Kidney capillary endothelial cell (primary cell): ENCODE results near the gene CCBE1.

ENCODE experiments used
- DNase-seq: peaks from one replicate; pipeline ENCODE4 v3.0.0-alpha.2; 2018; ENCODE audit warnings: low spot score

CCBE1 gene

DNA sequence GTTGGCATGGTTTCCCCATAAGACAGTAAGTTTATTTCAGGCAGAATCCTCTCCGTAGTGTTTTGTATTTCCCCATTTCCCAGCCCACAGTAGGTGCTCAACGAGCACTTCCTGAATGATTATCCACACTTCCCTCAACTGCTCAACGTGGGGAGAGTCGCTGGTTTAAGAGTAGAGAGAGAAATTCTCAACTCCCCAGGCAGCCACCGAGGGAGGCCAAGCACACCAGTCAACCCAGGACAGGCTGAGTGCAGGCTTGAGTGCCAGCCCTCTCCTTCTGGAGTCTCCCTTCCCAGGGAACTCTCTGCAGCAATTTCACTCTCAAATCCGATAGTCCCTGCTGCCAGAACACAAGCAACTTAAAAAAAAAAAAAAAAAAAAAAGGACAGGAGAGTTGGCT lies 246.2 kb downstream of the CCBE1 start:
- no peak for DNase-seq

DNA sequence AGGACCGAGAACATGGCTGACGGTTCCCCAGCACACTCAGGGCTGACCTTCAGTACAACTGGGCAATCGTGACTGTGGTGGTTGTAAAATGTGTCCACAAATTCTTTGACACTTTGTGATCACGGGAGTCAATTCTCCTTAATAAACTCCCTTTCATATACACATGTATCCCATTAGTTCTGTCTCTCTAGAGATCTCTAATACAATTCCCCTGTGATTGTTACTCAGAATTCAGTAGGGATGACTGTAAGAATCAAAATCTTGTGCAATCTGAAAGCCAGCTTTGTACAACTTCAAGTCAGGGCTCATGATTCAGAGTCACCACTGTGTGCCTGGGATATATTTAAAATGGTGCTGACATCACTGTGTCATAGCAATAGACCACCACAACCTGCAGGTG lies 248.7 kb downstream of the CCBE1 start:
- no peak for DNase-seq

GRCh38 chr18:59446012-59446411 lies 251.2 kb downstream of the CCBE1 start:
- DNase-seq = no peak

- no peak for DNase-seq
These were observed 259.2 kb downstream of the CCBE1 start for GRCh38 chr18:59437851-59438569.

DNA sequence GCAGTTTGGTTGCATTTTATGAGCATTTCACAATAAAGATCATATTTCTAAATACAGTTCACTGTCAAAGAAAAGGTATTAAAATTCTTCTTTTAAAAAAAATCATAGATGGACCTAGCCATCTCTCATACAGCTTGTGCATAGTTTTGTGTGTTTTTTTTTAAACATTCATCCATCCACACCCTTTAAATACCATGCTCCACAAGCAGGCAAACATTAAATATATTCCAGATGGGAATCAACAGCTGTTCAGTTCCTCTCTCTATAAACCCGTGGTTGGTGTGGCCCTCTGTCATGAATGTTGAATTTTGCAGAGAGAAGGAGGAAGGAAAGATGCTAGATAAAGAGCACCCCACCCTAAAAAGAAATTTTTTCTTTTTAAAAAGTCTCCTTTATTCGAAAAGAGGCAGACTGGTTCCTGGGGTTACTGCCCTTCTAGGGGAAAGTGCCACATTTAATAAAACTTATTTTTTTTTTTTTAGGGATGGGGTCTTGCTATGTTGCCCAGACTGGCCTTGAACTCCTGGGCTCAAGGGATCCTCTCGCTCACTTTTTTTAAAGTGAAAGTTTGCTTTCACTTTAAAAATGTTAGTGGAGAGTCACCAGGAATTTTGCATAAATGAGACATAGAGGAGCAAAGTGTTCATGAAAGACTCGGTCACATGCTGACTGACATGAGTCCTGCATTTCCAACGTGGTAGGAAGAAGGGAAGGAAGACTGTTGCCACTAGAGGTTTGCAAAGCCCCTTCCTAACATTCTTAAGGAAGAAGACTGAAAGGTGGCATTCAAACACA lies 264.2 kb downstream of the CCBE1 start:
- DNase-seq = no peak

- no peak for DNase-seq
These were observed 266.1 kb downstream of the CCBE1 start for GRCh38 chr18:59431131-59431530.

DNA sequence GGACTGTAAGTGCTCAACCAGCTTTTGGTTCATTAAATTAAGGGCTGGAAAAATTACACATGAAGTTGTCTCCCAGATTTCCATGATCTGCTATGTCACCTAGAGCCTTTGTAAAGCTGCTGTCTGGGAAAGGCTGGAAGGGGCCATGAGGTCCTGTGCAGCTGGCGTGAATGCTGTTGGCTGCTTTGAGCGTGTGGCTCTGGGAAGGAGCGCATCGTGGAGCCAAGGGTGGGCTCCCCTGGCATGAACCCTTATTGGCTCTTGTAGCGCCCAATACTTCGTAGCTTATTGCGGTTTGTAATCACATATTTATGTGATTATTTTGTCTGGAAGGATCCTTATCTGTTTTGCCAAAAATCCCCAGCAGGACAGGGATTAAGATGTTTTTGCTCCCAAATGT lies 267.6 kb downstream of the CCBE1 start:
- DNase-seq = no peak

GRCh38 chr18:59428018-59428417 lies 269.2 kb downstream of the CCBE1 start:
- no peak for DNase-seq

DNA sequence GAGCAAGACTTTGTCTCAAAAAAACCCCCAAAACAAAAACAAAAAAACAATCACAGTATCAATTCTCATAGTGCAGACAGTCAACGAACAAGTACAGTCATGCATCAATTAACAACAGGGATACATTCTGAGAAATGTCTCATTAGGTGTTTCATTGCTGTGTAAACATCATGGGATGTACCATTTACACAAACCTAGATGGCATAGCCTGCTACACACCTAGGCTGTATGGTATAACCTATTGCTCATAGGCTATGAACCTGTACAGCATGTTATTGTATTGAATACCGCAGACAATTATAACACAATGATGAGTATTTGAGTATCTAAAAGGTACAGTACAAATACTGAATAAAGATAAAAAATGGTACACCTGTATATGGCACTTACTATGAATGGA lies 270.4 kb downstream of the CCBE1 start:
- DNase-seq = no peak

DNA sequence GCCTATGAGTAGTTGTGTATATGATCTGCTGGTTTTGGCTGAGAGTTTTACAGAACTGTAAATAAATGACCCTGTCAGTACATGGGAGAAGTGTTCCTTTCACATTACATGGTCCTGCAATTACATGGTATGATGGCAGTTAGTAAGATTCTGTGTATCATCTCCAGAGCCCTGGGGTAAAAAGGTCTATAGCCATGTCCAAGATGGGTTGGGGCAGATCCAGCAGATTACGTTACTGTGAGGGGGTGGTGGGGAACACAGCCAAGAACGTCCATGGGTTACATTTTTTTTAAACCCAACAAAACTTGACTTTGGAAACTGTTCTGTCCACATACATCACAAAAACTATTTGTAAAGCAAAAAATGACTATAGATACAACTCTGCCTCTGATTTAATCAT lies 274.0 kb downstream of the CCBE1 start:
- DNase-seq = no peak

DNA sequence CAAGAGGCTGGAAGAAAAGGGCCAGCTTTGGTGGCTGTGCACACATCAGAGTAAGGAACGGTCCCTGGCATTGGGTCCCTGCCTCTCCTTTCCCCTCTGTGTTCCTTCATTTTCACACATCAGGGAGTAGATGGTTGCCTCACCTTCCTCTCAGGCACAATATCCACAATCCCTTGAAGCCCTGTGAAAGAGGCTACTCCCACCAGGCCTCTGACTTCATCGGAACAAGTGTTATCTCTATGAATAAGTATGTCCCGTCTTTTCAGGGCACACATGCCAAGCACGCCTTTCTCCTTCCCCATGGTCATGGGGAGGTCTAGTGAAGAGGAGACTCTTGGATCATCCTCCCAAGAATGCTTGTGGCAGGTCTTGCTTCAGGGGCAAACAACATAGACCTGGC lies 277.0 kb downstream of the CCBE1 start:
- no peak for DNase-seq

GRCh38 chr18:59419386-59419785 lies 277.8 kb downstream of the CCBE1 start:
- no peak for DNase-seq

DNA sequence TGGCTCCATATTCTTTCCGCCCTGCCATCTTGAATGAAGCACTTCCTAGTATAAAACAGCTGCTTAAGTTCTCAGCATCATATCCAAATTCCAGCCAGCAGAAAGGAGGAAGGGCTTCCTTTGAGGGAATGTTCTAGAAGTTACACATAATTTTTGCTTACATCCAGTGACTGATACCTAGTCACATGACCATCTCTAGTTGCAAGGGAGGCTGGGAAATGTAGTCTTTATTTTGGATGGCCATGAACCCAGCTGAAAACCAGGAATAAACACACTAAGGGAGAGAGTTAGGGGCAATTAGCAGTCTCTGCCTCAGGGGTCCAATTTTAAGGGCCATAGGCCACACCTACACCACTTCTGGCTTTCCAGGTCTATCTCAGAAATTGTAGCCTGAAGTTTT lies 280.4 kb downstream of the CCBE1 start:
- DNase-seq = no peak

DNA sequence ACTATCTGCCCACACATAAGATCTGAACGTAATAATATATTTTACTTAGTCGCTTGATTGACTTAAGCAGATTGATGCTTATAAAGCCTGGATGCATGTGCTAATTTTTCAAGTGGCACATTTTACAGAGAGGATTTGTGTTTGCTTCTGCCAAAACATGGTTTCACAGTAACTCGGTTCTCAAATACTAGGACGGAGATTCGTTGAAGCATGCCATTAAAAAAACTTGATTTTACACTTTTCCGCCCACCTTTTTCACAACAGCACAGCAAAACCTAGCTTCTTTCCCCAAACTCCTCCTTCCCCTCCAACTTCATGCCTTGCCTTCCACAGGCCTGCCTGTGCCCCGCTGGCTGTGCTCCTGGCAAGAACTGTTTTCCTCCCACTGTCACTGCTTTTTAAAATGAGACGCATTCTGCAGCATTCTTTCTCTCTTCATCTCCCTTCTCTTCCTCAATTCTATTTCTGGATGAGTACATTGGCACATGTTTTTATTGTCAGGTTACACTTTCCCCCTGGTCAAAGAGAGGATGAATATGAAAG lies 283.0 kb downstream of the CCBE1 start:
- DNase-seq = no peak

- DNase-seq = peak; percentile 82
These were observed 294.7 kb downstream of the CCBE1 start for GRCh38 chr18:59402432-59403090.

DNA sequence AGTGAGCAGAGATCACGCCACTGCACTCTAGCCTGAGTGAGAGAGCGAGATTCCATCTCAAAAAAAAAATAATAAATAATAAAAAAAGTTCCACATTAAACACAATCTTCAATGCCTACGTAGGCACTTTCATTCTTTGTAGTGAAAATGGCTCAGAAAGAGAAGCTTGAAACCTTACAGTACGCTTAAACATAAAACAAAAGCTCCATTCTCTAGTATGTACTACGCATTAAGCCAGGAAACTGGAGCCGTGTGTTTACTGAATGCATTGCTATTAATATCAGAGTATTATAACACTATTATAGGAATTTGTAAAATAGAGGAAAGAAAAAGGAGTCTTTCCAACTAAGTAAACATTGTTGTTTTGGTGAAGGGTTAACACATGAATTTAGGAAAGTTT lies 296.8 kb downstream of the CCBE1 start:
- no peak for DNase-seq

- no peak for DNase-seq
These were observed 301.7 kb downstream of the CCBE1 start for GRCh38 chr18:59395226-59396175.

DNA sequence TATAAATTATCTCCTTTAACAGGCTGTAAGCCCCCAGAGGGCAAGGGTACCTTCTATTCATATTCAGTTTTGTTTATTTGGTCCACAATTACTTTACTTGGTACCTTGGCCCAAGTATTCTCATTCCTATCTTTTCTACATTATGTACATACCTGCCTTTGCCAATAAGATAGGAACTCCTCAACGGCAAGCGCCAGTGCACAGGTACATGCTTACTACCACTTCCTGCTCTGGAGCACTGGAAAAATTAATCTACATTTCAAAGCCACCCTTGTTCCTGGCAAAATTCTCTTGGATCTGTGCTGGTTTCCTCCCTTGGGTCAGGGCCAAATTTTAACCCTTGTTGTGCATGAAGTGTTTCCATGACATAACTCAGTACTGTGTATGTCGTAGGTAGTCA lies 303.8 kb downstream of the CCBE1 start:
- DNase-seq = no peak

- DNase-seq = no peak
These were observed 308.4 kb downstream of the CCBE1 start for GRCh38 chr18:59388817-59389216.

DNA sequence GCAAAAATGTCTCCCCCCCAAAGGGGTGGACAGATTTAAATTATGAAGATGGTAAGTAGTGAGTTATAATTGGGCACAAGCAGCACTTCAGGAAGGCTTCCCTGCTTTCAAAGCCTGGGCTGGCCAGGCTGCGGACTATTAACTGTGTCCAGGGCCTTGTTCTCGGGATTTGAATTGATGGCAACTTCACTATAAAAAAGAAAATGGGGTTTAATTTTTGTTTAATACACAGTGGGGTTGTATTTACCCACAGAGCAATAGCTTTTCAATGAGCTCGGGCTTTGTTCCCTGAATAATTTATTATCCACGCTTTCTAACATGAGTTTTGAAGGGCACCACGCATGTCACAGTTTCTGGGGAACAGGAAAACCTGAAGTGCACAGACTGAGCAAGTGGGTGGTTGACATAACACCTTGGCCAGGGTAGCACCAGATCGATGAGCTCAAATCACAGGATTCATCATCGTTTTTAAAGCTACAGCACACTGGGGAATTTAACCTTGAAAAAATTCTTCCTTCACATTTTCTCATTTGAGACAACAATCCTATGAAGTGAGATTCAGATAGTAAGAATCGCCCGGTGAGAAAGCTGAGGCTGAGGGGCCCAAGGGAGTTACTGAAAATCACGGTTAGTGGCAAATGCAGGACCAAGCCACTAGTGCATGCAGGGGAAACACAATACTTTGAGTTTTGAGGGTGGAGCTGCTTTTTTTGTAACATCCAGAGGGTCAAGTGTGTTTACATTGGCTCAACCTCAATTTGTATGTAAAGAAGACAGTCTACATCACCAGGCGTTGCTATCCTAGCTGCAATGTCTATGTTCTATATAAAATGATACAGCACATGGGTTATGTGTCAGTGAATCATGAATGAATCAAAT lies 309.3 kb downstream of the CCBE1 start:
- no peak for DNase-seq
